ENCODE data around the gene SLC39A9.

DNA sequence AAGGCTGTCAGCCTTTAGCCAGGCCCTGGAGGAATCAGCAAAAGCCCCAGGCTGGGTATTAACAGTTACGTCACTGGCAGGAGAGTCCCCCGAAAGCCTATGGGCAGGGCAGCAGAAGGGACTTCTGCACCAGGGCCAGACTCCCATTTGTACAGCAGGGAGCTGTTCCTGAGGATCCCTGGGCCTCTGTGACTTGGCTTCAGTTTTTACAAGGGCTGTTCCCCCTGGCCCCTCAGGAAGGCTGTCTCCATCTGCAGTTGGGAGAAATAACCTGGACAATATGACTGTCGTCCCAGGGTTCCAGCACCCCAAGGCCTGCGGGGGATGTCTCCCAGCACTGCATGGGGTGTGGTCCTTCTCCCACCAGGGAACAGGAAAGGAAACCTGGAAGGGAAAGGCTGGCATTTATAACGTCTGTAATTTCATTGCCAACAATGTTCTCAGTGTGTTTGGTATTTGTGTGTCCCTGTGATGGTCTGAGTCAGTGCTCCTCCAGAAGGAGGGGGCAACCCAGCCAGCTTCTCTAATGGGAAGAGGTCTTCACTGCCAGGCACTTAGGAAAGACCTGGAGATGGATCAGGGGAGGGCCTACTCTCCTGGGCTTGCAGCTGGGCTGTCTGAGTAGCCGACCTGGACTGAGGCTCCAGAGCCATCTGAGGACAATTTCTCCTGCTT lies 42.7 kb upstream of the SLC39A9 start:
- TF ChIP-seq, protein P1, sequence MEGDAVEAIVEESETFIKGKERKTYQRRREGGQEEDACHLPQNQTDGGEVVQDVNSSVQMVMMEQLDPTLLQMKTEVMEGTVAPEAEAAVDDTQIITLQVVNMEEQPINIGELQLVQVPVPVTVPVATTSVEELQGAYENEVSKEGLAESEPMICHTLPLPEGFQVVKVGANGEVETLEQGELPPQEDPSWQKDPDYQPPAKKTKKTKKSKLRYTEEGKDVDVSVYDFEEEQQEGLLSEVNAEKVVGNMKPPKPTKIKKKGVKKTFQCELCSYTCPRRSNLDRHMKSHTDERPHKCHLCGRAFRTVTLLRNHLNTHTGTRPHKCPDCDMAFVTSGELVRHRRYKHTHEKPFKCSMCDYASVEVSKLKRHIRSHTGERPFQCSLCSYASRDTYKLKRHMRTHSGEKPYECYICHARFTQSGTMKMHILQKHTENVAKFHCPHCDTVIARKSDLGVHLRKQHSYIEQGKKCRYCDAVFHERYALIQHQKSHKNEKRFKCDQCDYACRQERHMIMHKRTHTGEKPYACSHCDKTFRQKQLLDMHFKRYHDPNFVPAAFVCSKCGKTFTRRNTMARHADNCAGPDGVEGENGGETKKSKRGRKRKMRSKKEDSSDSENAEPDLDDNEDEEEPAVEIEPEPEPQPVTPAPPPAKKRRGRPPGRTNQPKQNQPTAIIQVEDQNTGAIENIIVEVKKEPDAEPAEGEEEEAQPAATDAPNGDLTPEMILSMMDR (IDR thresholded peaks at IDR 0.05) = no peak
- TF ChIP-seq POLR2AphosphoS5 (IDR thresholded peaks at IDR 0.05) (peak in 1 of 3 donors; percentile 34), POLR2A (IDR thresholded peaks at IDR 0.05) (no peak), EP300 (IDR thresholded peaks at IDR 0.05) (no peak)

Measured in stomach (tissue), 4 donors.